ACHN (cell line): Measurements from ENCODE around the gene TMEM242.
"Not testable (repeated sequence)": the region's sequence is repeated elsewhere in the genome, so short reads cannot be mapped to it uniquely, and the experiment has no call there.

Experiments used
- DNase-seq: peaks from one replicate; pipeline ENCODE4 v3.0.0-alpha.2; 2015
- in situ Hi-C: cut with HindIII; loops from 2 replicates; pipeline ENCODE4 v1.10.0; 2017; ENCODE audit warnings: low sequenced_read_pairs, low pct_ligation_motif_present, low pct_unique_long_range_greater_than_20kb

TMEM242 gene

GRCh38 chr6:157323255-157323965, at the start of gene TMEM242:
TMEM242 (minus strand) TSS chr6:157323519; CDS start chr6:157323499, 20 bp downstream.
- DNase-seq: peak; percentile 90
- in situ Hi-C loops: no loop called here

GRCh38 chr6:157372501-157373280, 49.4 kb upstream of the TMEM242 start:
- in situ Hi-C loops: no loop called here
- DNase-seq: no peak

- in situ Hi-C loops: no loop called here
- DNase-seq: no peak
Measured at GRCh38 chr6:157370755-157371154, 47.4 kb upstream of the TMEM242 start.

GRCh38 chr6:157368359-157369049, 45.2 kb upstream of the TMEM242 start:
- in situ Hi-C loops: no loop called here
- DNase-seq: no peak

- DNase-seq: no peak
- in situ Hi-C loops: no loop called here
Measured at GRCh38 chr6:157366648-157367047, 43.3 kb upstream of the TMEM242 start.

- in situ Hi-C loops: no loop called here
- DNase-seq: no peak
Measured at GRCh38 chr6:157364705-157365104, 41.4 kb upstream of the TMEM242 start.

- in situ Hi-C loops: no loop called here
Measured at GRCh38 chr6:157361886-157362285, 38.6 kb upstream of the TMEM242 start.

GRCh38 chr6:157358287-157358686, 35.0 kb upstream of the TMEM242 start:
- no peak for DNase-seq
- in situ Hi-C loops: no loop called here

More at GRCh38 chr6:157361886-157362285, 38.6 kb upstream of the TMEM242 start:
- DNase-seq: no peak

GRCh38 chr6:157346373-157346772, 23.1 kb upstream of the TMEM242 start:
- in situ Hi-C loops: no loop called here

GRCh38 chr6:157343732-157344131, 20.4 kb upstream of the TMEM242 start:
- DNase-seq: no peak
- in situ Hi-C loops: no loop called here

More at GRCh38 chr6:157346373-157346772, 23.1 kb upstream of the TMEM242 start:
- no peak for DNase-seq

GRCh38 chr6:157339432-157339831, 16.1 kb upstream of the TMEM242 start:
- in situ Hi-C loops: no loop called here
- DNase-seq: no peak

- DNase-seq: no peak
Measured at GRCh38 chr6:157337751-157338150, 14.4 kb upstream of the TMEM242 start.

GRCh38 chr6:157337276-157337675, 14.0 kb upstream of the TMEM242 start:
- DNase-seq, in situ Hi-C loops: not testable (repeated sequence)

More at GRCh38 chr6:157337751-157338150, 14.4 kb upstream of the TMEM242 start:
- in situ Hi-C loops: no loop called here

- no peak for DNase-seq
- in situ Hi-C loops: no loop called here
Measured at GRCh38 chr6:157335829-157336228, 12.5 kb upstream of the TMEM242 start.

- in situ Hi-C loops: no loop called here
- no peak for DNase-seq
Measured at GRCh38 chr6:157333956-157334355, 10.6 kb upstream of the TMEM242 start.

GRCh38 chr6:157333537-157333936, 10.2 kb upstream of the TMEM242 start:
- in situ Hi-C loops: no loop called here
- DNase-seq: no peak

- DNase-seq: no peak
- in situ Hi-C loops: no loop called here
Measured at GRCh38 chr6:157332813-157333212, 9.5 kb upstream of the TMEM242 start.

GRCh38 chr6:157330831-157331230, 7.5 kb upstream of the TMEM242 start:
- in situ Hi-C loops: no loop called here
- DNase-seq: no peak

- in situ Hi-C loops: no loop called here
- DNase-seq: no peak
Measured at GRCh38 chr6:157329829-157330228, 6.5 kb upstream of the TMEM242 start.
